Measurements from ENCODE around the gene RUNX3. TPM values are rescaled to one million over a fixed set of nuclear protein-coding genes. Genes with fewer than 3 reads are reported as not detected.
A peak's percentile ranks its signal among the peaks of the same experiment; 100 is the strongest.

Gene RUNX3
- total and polyA plus RNA-seq, 2 donors from 2014 or later = 0.47 to 7.9 TPM

GRCh38 chr1:24906760-24907490 is 23.2 kb downstream of the RUNX3 start:
- Histone ChIP-seq H3K27ac (ENCODE audit: low read depth in 2 of 2, low read length in 2 of 2) (no peak overlapping the region), H3K27me3 (ENCODE audit: control insufficient read depth, insufficient read depth, low read length) (no peaks in the 10 kb centered on the region), H3K9ac (ENCODE audit: low read length in 3 of 3) (no peak overlapping the region), H3K36me3 (ENCODE audit: control insufficient read depth in 2 of 3, insufficient read depth in 3 of 3, low read length in 3 of 3) (no peaks in the 10 kb centered on the region), H3K9me3 (ENCODE audit: control insufficient read depth in 2 of 3, insufficient read depth in 1 of 3, low read length in 3 of 3) (no peaks in the 10 kb centered on the region), H3K4me1 (ENCODE audit: control insufficient read depth in 2 of 3, insufficient read depth in 2 of 3, low read depth in 1 of 3, low read length in 3 of 3) (peaks cover 0 to 4% (median 0%) of the 10 kb centered on the region in 3 donors), H3K4me3 (ENCODE audit: low read length in 3 of 3) (no peak overlapping the region)
- TF ChIP-seq CTCF (IDR thresholded peaks at IDR 0.05; ENCODE audit: borderline replicate concordance, extremely low read depth, insufficient read depth) = no peak
- FAIRE-seq = no peak
- intact Hi-C loops (cut with DNase I) = no loop called here
- peak in 2 of 5 donors; percentile 24 to 62 for DNase-seq

- H3K36me3 ChIP-seq (ENCODE audit: control insufficient read depth in 2 of 3, insufficient read depth in 3 of 3, low read length in 3 of 3) = no peaks in the 10 kb centered on the region
- H3K4me3 ChIP-seq (ENCODE audit: low read length in 3 of 3) = no peak overlapping the region
- H3K9ac ChIP-seq (ENCODE audit: low read length in 3 of 3) = no peak overlapping the region
- H3K4me1 ChIP-seq (ENCODE audit: control insufficient read depth in 2 of 3, insufficient read depth in 2 of 3, low read depth in 1 of 3, low read length in 3 of 3) = peaks cover 0 to 4% (median 0%) of the 10 kb centered on the region in 3 donors
- DNase-seq = peak in 2 of 5 donors; percentile 32 to 41
- no peak overlapping the region for H3K27ac ChIP-seq (ENCODE audit: low read depth in 2 of 2, low read length in 2 of 2)
- no peak for FAIRE-seq
- intact Hi-C loops (cut with DNase I) = no loop called here
- H3K27me3 ChIP-seq (ENCODE audit: control insufficient read depth, insufficient read depth, low read length) = no peaks in the 10 kb centered on the region
- no peak for TF ChIP-seq CTCF (IDR thresholded peaks at IDR 0.05; ENCODE audit: borderline replicate concordance, extremely low read depth, insufficient read depth)
- no peaks in the 10 kb centered on the region for H3K9me3 ChIP-seq (ENCODE audit: control insufficient read depth in 2 of 3, insufficient read depth in 1 of 3, low read length in 3 of 3)
These were observed 23.9 kb downstream of the RUNX3 start for GRCh38 chr1:24905979-24906720.

GRCh38 chr1:24905355-24905978 is 24.6 kb downstream of the RUNX3 start:
- peak in 3 of 5 donors; percentile 7 to 52 (median 24) for DNase-seq
- no peak overlapping the region for H3K4me3 ChIP-seq (ENCODE audit: low read length in 3 of 3)
- no peaks in the 10 kb centered on the region for H3K27me3 ChIP-seq (ENCODE audit: control insufficient read depth, insufficient read depth, low read length)
- H3K27ac ChIP-seq (ENCODE audit: low read depth in 2 of 2, low read length in 2 of 2) = no peak overlapping the region
- H3K9me3 ChIP-seq (ENCODE audit: control insufficient read depth in 2 of 3, insufficient read depth in 1 of 3, low read length in 3 of 3) = no peaks in the 10 kb centered on the region
- H3K4me1 ChIP-seq (ENCODE audit: control insufficient read depth in 2 of 3, insufficient read depth in 2 of 3, low read depth in 1 of 3, low read length in 3 of 3) = peaks cover 0 to 4% (median 0%) of the 10 kb centered on the region in 3 donors
- intact Hi-C loops (cut with DNase I) = no loop called here
- no peak overlapping the region for H3K9ac ChIP-seq (ENCODE audit: low read length in 3 of 3)
- no peaks in the 10 kb centered on the region for H3K36me3 ChIP-seq (ENCODE audit: control insufficient read depth in 2 of 3, insufficient read depth in 3 of 3, low read length in 3 of 3)
- TF ChIP-seq CTCF (IDR thresholded peaks at IDR 0.05; ENCODE audit: borderline replicate concordance, extremely low read depth, insufficient read depth) = no peak
- no peak for FAIRE-seq
